GM08714 (cell line): ENCODE measurements around the gene COIL.
A peak's percentile ranks its signal among the peaks of the same experiment; 100 is the strongest.

Experiments
- H3K4me3 ChIP-seq: fragments of 200-500 bp; sonication (Bioruptor generic); 2 replicates; pipeline ENCODE4 v1.5.1; 2014; ENCODE audit warnings: mild to moderate bottlenecking, low read length, inconsistent platforms
- ZNF274 ChIP-seq: IDR thresholded peaks from 2 replicates; pipeline ENCODE4 v1.6.1; 2012; ENCODE audit warnings: mild to moderate bottlenecking, low read depth, low read length

COIL gene

GRCh38 chr17:56960596-56961538 lies at the start of gene COIL:
Gene COIL (minus strand): TSS chr17:56961050. CDS start chr17:56961019, 31 bp downstream.
- no peak for TF ChIP-seq ZNF274
- H3K4me3 ChIP-seq, result peak within 1 kb of the TSS; percentile 64

GRCh38 chr17:57010487-57010886 lies 49.6 kb upstream of the COIL start:
- no peak for TF ChIP-seq ZNF274

GRCh38 chr17:57009737-57010445 lies 49.0 kb upstream of the COIL start:
- H3K4me3 ChIP-seq, result no peak overlapping the region
- no peak for TF ChIP-seq ZNF274

More at GRCh38 chr17:57010487-57010886, 49.6 kb upstream of the COIL start:
- H3K4me3 ChIP-seq, result no peak overlapping the region

GRCh38 chr17:57008958-57009357 lies 48.1 kb upstream of the COIL start:
- H3K4me3 ChIP-seq, result no peak overlapping the region
- no peak for TF ChIP-seq ZNF274

- TF ChIP-seq ZNF274, result no peak
- no peak overlapping the region for H3K4me3 ChIP-seq
These were observed 45.2 kb upstream of the COIL start for GRCh38 chr17:57006040-57006439.

GRCh38 chr17:57004944-57005579 lies 44.2 kb upstream of the COIL start:
- peak overlapping the region; percentile 37; the same call in 1 of the 2 replicates for H3K4me3 ChIP-seq
- no peak for TF ChIP-seq ZNF274

- H3K4me3 ChIP-seq, result no peak overlapping the region
- TF ChIP-seq ZNF274, result no peak
These were observed 42.1 kb upstream of the COIL start for GRCh38 chr17:57002904-57003303.

GRCh38 chr17:57001541-57001940 lies 40.7 kb upstream of the COIL start:
- no peak for TF ChIP-seq ZNF274
- H3K4me3 ChIP-seq, result no peak overlapping the region

GRCh38 chr17:56997313-56997712 lies 36.5 kb upstream of the COIL start:
- no peak overlapping the region for H3K4me3 ChIP-seq
- no peak for TF ChIP-seq ZNF274

GRCh38 chr17:56995766-56996165 lies 34.9 kb upstream of the COIL start:
- no peak overlapping the region for H3K4me3 ChIP-seq
- TF ChIP-seq ZNF274, result no peak

GRCh38 chr17:56994009-56994792 lies 33.4 kb upstream of the COIL start:
- no peak for TF ChIP-seq ZNF274
- H3K4me3 ChIP-seq, result no peak overlapping the region

GRCh38 chr17:56992364-56992763 lies 31.5 kb upstream of the COIL start:
- H3K4me3 ChIP-seq, result no peak overlapping the region
- no peak for TF ChIP-seq ZNF274

- no peak overlapping the region for H3K4me3 ChIP-seq
- no peak for TF ChIP-seq ZNF274
These were observed 28.2 kb upstream of the COIL start for GRCh38 chr17:56988901-56989572.
